ENCODE results near the gene SLC37A1. TPM values are rescaled to one million over a fixed set of nuclear protein-coding genes. Genes with fewer than 3 reads are reported as not detected.

Gene SLC37A1
- total RNA-seq, 1 experiment from 2014 or later, result 4.9 TPM

DNA sequence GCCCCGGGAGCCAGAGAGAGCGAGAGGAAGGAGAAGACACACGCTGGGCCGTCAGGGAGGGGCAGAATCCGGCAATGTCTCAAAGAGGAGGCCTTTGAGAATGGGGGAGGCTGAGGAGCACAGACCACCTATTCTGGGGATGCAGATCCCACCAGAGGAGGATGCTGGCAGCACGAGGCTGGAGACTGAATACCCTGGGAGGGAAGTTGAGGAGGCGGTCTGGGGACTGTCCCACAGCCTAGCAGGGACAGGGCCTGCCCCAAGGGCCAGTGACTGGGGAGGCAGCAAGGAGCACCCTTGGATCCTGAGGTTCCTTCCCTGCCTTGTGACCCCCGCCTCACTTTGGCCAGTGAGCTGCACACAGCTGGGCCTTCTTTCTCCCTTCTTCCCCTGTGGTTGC, 49.2 kb downstream of the SLC37A1 start:
- DNase-seq (ENCODE audit: unreplicated experiment), result no peak
- peaks cover 7% of the 10 kb centered on the region for H3K4me1 Mint-ChIP-seq (ENCODE audit: insufficient read depth, unreplicated experiment)
- CTCF ChIA-PET, result no interaction called here

DNA sequence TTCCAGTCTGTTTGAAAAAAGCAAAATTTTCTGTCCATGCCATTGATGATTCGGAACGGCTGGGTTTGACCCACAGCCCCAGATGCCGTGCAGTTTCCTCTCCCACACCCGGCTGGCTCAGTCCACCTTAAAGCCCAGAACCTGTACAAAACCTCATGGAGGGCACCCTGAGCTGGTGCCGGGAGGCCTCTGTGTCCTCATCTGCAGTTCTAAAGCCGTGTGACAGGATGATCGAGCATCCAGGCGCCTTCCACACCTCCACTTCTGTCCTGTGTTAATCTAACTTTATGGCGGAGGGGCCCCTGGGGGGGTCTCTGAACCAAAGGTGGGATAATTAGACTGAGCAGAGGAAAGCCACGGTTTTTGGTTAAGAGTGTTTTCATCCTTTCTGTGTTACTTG, 49.6 kb downstream of the SLC37A1 start:
- no peak overlapping the region for H3K4me3 Mint-ChIP-seq (ENCODE audit: unreplicated experiment)
- peaks cover 7% of the 10 kb centered on the region for H3K4me1 Mint-ChIP-seq (ENCODE audit: insufficient read depth, unreplicated experiment)
- POLR2A ChIA-PET, result interaction anchor here (0.8 kb wide), 1 partner anchor 20 kb away, joined by 3 read pairs; no protein-coding TSS in a partner anchor
- no peaks in the 10 kb centered on the region for H3K9me3 Mint-ChIP-seq (ENCODE audit: unreplicated experiment)
- H3K27me3 Mint-ChIP-seq (ENCODE audit: insufficient read depth, unreplicated experiment), result no peaks in the 10 kb centered on the region
- no peak for DNase-seq (ENCODE audit: unreplicated experiment)
- no TSS peak for BruUV-seq (replicated peaks)
- peak overlapping the region; percentile 41 for H3K27ac Mint-ChIP-seq (ENCODE audit: low read depth, unreplicated experiment)
- CTCF ChIA-PET, result no interaction called here
- H3K36me3 Mint-ChIP-seq (ENCODE audit: insufficient read depth, unreplicated experiment), result peaks cover 11% of the 10 kb centered on the region
- intact Hi-C loops (cut with micrococcal nuclease), result no loop called here
- TF ChIP-seq, protein P1, sequence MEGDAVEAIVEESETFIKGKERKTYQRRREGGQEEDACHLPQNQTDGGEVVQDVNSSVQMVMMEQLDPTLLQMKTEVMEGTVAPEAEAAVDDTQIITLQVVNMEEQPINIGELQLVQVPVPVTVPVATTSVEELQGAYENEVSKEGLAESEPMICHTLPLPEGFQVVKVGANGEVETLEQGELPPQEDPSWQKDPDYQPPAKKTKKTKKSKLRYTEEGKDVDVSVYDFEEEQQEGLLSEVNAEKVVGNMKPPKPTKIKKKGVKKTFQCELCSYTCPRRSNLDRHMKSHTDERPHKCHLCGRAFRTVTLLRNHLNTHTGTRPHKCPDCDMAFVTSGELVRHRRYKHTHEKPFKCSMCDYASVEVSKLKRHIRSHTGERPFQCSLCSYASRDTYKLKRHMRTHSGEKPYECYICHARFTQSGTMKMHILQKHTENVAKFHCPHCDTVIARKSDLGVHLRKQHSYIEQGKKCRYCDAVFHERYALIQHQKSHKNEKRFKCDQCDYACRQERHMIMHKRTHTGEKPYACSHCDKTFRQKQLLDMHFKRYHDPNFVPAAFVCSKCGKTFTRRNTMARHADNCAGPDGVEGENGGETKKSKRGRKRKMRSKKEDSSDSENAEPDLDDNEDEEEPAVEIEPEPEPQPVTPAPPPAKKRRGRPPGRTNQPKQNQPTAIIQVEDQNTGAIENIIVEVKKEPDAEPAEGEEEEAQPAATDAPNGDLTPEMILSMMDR (IDR thresholded peaks at IDR 0.05; ENCODE audit: unreplicated experiment), result no peak

More for the DNA sequence above, 49.2 kb downstream of the SLC37A1 start:
- TF ChIP-seq, protein P1 (IDR thresholded peaks at IDR 0.05; ENCODE audit: unreplicated experiment), result no peak
- H3K4me3 Mint-ChIP-seq (ENCODE audit: unreplicated experiment), result no peak overlapping the region
- intact Hi-C loops (cut with micrococcal nuclease), result no loop called here
- POLR2A ChIA-PET, result no interaction called here
- H3K36me3 Mint-ChIP-seq (ENCODE audit: insufficient read depth, unreplicated experiment), result peaks cover 11% of the 10 kb centered on the region
- no peaks in the 10 kb centered on the region for H3K9me3 Mint-ChIP-seq (ENCODE audit: unreplicated experiment)
- H3K27me3 Mint-ChIP-seq (ENCODE audit: insufficient read depth, unreplicated experiment), result no peaks in the 10 kb centered on the region
- BruUV-seq (replicated peaks), result no TSS peak
- H3K27ac Mint-ChIP-seq (ENCODE audit: low read depth, unreplicated experiment), result no peak overlapping the region

DNA sequence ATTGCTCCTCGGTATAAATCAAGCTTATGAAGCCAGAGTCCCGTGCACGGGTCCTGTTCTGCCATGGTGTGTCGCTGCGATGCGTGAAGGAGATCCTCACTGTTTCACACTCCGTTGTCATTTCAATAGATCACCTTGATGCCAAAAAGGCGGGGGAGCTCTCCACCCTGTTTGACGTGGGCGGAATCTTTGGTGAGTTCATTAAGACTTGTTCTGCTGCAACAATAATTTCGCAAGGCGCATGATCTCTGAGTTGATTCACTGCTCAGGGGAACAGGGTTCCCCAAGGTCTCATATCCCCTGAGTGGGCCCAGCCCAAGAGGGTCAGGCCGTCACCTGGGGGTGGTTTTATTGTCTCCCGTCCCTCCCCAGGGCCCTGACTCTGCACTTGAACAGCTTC, 50.0 kb downstream of the SLC37A1 start:
- H3K9me3 Mint-ChIP-seq (ENCODE audit: unreplicated experiment), result no peaks in the 10 kb centered on the region
- peak overlapping the region; percentile 41 for H3K27ac Mint-ChIP-seq (ENCODE audit: low read depth, unreplicated experiment)
- intact Hi-C loops (cut with micrococcal nuclease), result no loop called here
- no peak overlapping the region for H3K4me3 Mint-ChIP-seq (ENCODE audit: unreplicated experiment)
- POLR2A ChIA-PET, result interaction anchor here (0.8 kb wide), 1 partner anchor 19 kb away, joined by 3 read pairs; no protein-coding TSS in a partner anchor
- no peaks in the 10 kb centered on the region for H3K27me3 Mint-ChIP-seq (ENCODE audit: insufficient read depth, unreplicated experiment)
- BruUV-seq (replicated peaks), result no TSS peak
- CTCF ChIA-PET, result interaction anchor here (1.2 kb wide), 1 partner anchor 8 kb away, joined by 3 read pairs; no protein-coding TSS in a partner anchor
- H3K36me3 Mint-ChIP-seq (ENCODE audit: insufficient read depth, unreplicated experiment), result peaks cover 11% of the 10 kb centered on the region
- peaks cover 7% of the 10 kb centered on the region for H3K4me1 Mint-ChIP-seq (ENCODE audit: insufficient read depth, unreplicated experiment)
- DNase-seq (ENCODE audit: unreplicated experiment), result peak; percentile 67
- TF ChIP-seq, protein P1 (IDR thresholded peaks at IDR 0.05; ENCODE audit: unreplicated experiment), result no peak

DNA sequence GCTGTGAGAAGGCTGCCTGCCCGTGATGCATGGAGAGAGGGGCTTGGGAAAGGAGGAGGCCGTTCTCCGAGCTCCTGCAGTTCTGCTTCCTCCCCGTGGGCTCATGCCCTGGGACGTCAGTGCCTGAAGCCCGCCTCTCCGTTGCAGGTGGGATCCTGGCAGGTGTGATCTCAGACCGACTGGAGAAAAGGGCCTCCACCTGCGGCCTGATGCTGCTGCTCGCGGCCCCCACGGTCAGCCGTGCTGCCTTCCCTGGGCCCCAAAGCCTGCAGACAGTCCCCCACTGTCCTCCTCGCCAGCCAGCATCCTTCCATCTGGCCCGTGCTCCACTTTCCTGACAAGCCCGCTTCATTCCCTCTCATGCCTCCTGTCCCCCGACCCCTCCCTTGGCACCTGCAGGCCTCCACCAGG, 50.9 kb downstream of the SLC37A1 start:
- peaks cover 9% of the 10 kb centered on the region for H3K36me3 Mint-ChIP-seq (ENCODE audit: insufficient read depth, unreplicated experiment)
- no TSS peak for BruUV-seq (replicated peaks)
- TF ChIP-seq, protein P1 (IDR thresholded peaks at IDR 0.05; ENCODE audit: unreplicated experiment), result no peak
- CTCF ChIA-PET, result interaction anchor here (1.2 kb wide), 2 partner anchors 9 to 15 kb away, joined by 3 to 5 read pairs; no protein-coding TSS in a partner anchor
- no peak for DNase-seq (ENCODE audit: unreplicated experiment)
- no peaks in the 10 kb centered on the region for H3K27me3 Mint-ChIP-seq (ENCODE audit: insufficient read depth, unreplicated experiment)
- no peak overlapping the region for H3K27ac Mint-ChIP-seq (ENCODE audit: low read depth, unreplicated experiment)
- H3K4me1 Mint-ChIP-seq (ENCODE audit: insufficient read depth, unreplicated experiment), result peaks cover 7% of the 10 kb centered on the region
- H3K9me3 Mint-ChIP-seq (ENCODE audit: unreplicated experiment), result no peaks in the 10 kb centered on the region
- no peak overlapping the region for H3K4me3 Mint-ChIP-seq (ENCODE audit: unreplicated experiment)
- POLR2A ChIA-PET, result no interaction called here
- intact Hi-C loops (cut with micrococcal nuclease), result no loop called here

Data from MCF 10A (cell line).